GM18873 (cell line): ENCODE measurements around the gene PLAGL1.

Experiments
- ATAC-seq: cut with Tn5 transposase; IDR thresholded peaks from one replicate; pipeline ENCODE4 v1.9.1; 2021; ENCODE audit warnings: mild to moderate bottlenecking, moderate library complexity, moderate number of reproducible peaks; ENCODE audit not compliant: unreplicated experiment, low FRiP score

The PLAGL1 gene

DNA sequence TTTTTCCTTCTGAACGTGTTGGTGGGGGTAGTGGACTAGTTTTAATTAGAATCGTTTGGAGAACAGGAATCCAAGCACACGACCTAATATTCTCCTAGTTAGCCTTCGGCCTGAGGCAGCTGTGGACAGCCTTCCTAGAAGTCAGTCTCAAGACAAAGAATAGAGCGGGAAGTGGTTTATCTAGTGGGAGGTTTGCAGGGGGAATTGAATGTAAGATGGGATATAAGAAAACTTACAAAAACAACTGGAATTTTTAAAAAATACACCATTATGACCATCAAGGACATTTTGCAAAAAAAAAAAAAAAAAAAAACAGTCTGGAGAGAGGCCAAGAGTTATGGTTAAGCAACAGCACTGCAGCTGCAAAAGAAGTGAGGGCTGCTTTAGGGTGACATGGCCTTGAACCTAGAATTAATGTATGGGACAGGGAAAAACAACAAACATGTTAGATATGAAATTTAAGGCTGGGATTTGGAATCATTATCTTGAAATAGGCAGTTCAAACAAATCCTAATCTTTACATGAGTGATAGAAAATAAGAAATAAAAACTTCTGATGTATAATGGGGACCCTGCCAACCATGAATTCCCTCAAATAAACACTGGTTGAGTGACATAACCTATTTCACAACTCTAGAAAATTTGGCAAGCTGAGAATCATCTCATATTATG, 40.2 kb downstream of the PLAGL1 start:
- ATAC-seq = no peak

DNA sequence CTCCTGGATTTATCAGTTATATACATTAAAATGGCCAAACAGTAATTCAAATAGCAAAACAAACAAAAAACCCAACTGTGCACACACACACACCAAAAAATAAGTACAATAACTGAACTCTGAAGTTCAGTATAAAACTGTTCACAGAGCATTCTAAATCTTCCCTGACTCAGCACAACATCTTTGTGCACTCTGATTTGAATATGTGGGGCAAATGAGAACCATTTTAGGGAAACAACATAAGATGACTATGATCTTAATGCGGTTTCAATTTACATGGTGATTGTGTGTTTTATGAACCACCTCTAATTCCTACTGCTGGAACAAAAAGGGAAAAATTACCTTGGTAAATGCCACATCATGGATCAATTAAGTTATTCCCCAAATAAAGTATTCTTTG, 41.7 kb downstream of the PLAGL1 start:
- ATAC-seq = no peak

- ATAC-seq = no peak
Measured at GRCh38 chr6:143965503-143966171, 42.4 kb downstream of the PLAGL1 start.

- ATAC-seq = no peak
Measured at GRCh38 chr6:143964674-143965081, 43.4 kb downstream of the PLAGL1 start.

DNA sequence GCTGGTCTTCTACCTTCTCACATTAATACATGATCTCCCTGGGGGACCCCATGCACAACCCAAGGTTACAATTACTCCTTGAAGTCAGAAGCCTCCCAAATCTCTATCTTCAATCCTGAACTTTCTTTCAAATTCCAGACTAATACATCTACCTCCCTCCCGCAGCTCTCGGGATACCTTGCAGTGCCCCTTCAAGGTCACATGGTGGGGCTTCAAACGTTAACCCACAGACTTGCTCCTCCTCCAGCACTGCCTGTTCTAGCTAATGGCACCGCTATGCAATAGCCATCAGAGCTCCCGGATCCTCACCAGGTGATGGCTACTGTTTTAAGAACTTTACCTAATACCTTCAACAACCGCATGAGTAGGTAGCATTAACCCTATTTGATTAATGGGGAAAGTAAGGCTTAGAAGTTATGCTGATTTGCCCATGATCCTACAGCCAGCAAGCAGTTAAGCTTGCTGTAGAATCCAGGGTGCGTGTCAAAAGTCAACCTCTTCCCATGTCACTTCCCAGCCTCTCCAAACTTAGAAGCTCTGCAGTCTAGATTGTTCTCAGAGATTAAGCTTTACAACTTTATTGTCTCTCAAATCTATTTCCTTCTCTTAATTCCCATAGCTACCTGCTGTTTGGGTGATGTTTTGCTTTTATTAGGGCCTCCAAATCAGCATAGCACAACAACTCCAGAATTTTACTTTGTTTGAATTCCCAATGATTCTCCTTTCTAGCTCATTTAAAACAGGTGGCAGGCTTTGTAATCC, 44.7 kb downstream of the PLAGL1 start:
- no peak for ATAC-seq

GRCh38 chr6:143961886-143962878, 45.9 kb downstream of the PLAGL1 start:
- no peak for ATAC-seq

DNA sequence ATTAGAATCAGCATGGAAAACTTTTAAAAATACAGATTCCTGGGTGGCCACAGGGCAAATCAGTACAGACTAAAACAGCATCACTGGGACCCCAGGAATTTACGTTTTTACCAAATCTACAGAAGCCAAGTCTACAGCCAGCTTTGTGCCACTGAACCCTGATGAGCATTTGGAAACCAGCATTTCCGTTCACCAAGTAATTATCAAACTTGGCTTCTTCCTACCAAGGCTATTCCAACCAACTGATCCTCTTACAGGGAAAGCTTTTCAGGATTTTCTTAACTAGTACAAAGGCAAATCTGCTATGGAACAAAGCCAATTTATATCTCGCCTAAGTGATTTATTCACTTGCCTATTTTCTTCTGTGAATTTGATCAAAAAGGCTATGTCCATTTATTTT, 47.0 kb downstream of the PLAGL1 start:
- ATAC-seq = no peak

DNA sequence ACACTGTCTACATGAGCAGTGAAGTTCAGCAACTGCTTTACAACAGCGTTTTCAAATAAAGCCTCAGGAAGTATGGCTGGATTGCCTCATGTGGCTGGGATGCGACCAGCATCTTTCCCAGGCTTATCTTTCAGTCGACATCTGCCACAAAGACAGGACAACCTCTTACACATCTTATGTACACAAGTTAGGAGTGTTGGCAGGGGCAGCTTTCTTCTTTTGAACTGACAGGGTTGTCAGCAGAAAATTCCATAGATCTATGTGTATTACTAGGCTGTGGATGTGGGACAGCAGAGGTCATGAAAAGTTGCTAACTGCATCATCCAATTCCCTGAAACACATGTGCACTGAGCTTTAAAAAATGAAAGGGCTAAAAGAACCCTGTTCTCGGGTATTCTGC, 48.1 kb downstream of the PLAGL1 start:
- ATAC-seq = no peak

- no peak for ATAC-seq
Measured at GRCh38 chr6:143958839-143959399, 49.1 kb downstream of the PLAGL1 start.

GRCh38 chr6:143957679-143958274, 50.3 kb downstream of the PLAGL1 start:
- ATAC-seq = no peak

DNA sequence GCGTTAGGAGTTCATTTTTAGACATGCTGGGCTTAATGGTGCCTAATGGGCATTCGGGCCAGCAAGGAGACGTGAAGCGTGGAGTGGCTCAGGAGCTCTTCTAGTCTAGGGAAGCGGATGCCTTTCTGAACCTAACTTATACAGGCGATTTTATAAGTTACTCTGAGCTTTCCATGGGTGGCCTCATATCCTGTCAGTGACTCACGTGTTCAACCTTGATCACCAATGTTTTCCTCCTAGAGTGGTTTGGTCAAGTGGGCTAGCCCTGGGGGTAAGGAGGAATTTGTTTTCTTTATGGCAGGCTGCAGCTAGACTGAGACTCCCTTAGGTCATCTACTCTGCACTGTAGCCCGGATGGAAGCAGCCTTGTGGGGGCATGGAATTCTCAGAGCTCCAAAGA, 52.1 kb downstream of the PLAGL1 start:
- ATAC-seq = no peak

DNA sequence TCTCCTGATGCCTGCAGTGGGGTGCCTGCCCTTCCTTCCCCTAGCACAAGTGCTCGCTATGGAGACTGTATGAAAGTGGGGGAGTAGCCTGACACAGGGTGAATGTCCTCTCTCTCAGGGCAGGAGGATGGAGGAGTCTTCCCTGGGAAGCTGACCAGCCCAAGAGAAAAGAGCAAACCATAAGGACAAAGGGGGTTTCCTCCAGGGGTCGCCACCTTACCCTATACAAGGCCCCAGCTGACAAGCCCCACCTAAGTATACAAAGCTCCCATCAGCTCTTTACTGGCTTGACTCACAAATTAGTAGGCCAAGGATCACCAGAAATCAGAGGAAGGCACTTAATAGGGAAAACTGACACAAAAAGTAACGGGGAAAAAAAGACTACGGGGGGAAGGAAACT, 54.1 kb downstream of the PLAGL1 start:
- ATAC-seq = no peak

DNA sequence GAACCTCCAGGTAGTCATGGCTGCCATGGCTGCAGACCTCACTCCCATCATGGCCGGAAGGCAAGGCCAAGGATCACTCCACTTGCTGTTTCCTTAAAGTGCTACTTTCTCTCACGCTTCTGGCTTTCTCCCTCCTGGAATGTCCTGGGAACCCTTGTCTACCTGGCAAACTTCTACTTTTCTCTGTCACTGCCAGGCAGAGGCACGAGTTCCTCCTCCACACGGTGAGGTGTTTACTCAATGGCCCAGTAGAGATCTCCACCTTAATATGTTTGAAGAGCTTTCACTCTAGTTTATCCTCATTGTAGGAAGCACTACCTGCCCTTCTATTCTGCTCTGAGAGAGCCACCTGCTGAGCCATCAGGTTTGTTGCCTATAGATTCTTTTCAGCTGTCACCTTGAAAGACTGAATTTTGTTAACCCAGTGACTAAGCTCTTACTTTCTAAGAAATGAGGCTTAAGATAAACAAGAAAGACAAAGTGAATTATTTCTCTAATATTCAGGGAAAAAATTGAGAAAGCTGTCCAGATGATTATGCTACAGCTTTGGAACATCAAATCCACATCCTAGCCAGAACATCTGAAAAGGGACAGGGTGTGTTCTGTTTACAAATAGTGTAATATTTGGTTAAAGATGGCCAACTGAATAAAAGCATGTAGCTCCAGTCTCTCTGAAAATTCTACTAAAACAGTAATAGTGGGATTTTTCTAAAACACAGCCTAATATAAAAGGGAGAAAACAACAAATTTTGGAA, 54.9 kb downstream of the PLAGL1 start:
- ATAC-seq = no peak

DNA sequence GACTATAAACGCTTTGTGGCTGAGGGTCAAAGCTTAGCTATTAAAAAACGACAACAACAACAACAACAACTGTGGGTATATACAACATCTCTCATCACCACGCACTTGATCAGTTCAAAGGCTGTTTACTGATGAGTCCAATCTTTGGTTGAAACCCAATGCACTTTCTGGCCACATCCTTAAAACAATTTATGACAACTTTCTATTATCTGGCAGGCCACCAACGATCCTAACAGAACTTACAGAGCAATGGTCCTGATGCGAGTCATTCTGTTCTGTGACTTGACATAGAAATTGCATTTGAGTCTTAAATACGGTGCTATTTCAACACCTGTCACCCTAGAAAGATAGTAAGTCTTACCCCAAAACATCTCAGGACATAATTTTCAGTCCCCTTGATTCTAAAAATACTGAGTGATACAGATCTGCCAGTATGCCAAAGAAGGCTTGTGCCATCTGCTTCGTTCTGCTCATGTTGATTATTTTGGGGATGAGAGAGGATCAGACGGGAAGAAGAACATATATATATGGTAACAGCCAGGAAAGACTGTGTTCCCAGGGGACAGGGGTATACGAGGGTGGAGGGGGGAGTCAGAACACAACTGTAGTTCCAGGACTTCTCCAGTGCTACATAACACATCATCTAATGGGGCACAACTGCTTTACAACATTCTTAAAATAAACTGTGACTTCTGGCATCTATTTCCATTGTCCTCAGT, 55.8 kb downstream of the PLAGL1 start:
- no peak for ATAC-seq

GRCh38 chr6:143950875-143951274, 57.2 kb downstream of the PLAGL1 start:
- ATAC-seq = no peak

GRCh38 chr6:143949962-143950361, 58.1 kb downstream of the PLAGL1 start:
- no peak for ATAC-seq

DNA sequence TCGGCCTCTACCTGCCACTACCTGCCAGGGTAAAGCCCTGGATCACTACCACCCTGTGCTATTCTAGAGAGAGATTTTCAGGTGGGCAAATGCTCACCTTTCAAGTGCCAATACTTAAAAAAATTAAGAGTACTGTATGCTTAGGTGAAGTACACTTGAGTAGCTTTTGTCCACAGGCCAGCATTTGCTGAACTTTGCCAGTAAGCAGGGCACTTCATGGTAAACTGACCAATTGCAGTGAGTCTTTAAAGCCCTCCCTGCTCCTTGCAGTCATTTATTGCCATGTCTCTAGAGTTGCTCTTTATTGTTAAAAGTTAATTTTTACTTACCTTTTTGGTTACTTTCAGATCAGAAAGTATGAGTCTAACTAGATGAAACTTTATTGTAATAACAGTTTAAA, 58.5 kb downstream of the PLAGL1 start:
- no peak for ATAC-seq

DNA sequence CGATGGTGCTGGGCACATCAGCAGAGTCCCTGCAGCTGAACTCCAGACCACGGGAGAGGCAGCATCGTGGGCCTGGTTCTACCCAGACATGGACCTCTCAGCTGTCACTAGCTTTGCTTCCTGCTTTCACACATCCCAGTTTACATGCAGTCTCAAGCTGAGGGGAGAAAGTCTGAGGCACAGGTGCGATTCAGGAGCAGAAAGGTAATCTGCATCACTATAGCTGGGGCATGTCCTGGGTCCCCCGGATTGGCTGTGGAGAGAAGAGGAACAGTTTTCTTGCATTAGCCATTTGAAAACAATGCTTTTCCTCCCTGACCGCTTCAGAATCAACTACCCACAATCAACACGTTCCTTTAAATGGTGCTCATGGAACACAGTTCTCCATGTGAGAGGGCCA, 59.9 kb downstream of the PLAGL1 start:
- ATAC-seq = no peak
